ENCODE measurements around the gene CDH23.

The CDH23 gene

DNA sequence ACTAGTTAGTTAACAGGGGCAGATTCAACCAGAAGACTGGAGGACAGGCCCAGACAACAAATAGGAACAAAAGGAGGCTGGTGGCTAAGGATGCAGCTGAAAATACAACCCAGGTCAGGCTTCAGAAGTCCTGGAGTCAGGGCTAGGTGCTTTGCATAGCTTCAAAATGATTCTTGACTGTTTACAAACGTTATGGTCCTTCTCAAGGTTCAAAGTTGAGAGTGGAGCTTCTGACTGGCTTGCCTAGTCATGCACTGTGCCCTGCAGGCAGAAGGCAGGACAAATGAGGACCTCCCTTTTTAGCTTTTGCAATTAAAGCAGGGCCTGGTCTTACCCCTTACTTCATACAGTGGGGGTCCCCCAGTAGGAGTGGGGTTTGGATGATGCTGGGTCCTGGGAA lies 4.4 kb upstream of the CDH23 start:
- TF ChIP-seq SNAI2 (CRISPR knock-in tag; IDR thresholded peaks at IDR 0.05) (no peak), ZNF70 (CRISPR knock-in tag; IDR thresholded peaks at IDR 0.05) (no peak), ZFP3 (CRISPR knock-in tag; IDR thresholded peaks at IDR 0.05) (no peak), TOX (CRISPR knock-in tag; IDR thresholded peaks at IDR 0.05; ENCODE audit: borderline replicate concordance) (no peak), ZFP30 (CRISPR knock-in tag; IDR thresholded peaks at IDR 0.05) (no peak), PPARA (CRISPR knock-in tag; IDR thresholded peaks at IDR 0.05; ENCODE audit: borderline replicate concordance) (no peak), ZC3H10 (CRISPR knock-in tag; IDR thresholded peaks at IDR 0.05) (no peak), TSHZ2 (CRISPR knock-in tag; IDR thresholded peaks at IDR 0.05) (no peak), ZNF565 (CRISPR knock-in tag; conservative IDR thresholded peaks at IDR 0.05; ENCODE audit: low read depth) (no peak)
- TF ChIP-seq, protein P1, sequence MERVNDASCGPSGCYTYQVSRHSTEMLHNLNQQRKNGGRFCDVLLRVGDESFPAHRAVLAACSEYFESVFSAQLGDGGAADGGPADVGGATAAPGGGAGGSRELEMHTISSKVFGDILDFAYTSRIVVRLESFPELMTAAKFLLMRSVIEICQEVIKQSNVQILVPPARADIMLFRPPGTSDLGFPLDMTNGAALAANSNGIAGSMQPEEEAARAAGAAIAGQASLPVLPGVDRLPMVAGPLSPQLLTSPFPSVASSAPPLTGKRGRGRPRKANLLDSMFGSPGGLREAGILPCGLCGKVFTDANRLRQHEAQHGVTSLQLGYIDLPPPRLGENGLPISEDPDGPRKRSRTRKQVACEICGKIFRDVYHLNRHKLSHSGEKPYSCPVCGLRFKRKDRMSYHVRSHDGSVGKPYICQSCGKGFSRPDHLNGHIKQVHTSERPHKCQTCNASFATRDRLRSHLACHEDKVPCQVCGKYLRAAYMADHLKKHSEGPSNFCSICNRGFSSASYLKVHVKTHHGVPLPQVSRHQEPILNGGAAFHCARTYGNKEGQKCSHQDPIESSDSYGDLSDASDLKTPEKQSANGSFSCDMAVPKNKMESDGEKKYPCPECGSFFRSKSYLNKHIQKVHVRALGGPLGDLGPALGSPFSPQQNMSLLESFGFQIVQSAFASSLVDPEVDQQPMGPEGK (CRISPR knock-in tag; IDR thresholded peaks at IDR 0.05; ENCODE audit: borderline replicate concordance) = no peak
- TF ChIP-seq, protein P2, sequence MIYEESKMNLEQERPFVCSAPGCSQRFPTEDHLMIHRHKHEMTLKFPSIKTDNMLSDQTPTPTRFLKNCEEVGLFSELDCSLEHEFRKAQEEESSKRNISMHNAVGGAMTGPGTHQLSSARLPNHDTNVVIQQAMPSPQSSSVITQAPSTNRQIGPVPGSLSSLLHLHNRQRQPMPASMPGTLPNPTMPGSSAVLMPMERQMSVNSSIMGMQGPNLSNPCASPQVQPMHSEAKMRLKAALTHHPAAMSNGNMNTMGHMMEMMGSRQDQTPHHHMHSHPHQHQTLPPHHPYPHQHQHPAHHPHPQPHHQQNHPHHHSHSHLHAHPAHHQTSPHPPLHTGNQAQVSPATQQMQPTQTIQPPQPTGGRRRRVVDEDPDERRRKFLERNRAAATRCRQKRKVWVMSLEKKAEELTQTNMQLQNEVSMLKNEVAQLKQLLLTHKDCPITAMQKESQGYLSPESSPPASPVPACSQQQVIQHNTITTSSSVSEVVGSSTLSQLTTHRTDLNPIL (CRISPR knock-in tag; IDR thresholded peaks at IDR 0.05; ENCODE audit: low read depth) = no peak
- no peak for ATAC-seq

GRCh38 chr10:71392791-71393781 lies 3.6 kb upstream of the CDH23 start:
- no peak for ATAC-seq
- no peak for TF ChIP-seq CSDC2 (CRISPR knock-in tag; IDR thresholded peaks at IDR 0.05)
- no peak for TF ChIP-seq TCF4 (CRISPR knock-in tag; IDR thresholded peaks at IDR 0.05; ENCODE audit: borderline replicate concordance)
- TF ChIP-seq PPARA (CRISPR knock-in tag; IDR thresholded peaks at IDR 0.05; ENCODE audit: borderline replicate concordance) = no peak

GRCh38 chr10:71393841-71394475 lies 2.8 kb upstream of the CDH23 start:
- TF ChIP-seq, protein P2 (CRISPR knock-in tag; IDR thresholded peaks at IDR 0.05; ENCODE audit: low read depth) = no peak
- no peak for ATAC-seq

DNA sequence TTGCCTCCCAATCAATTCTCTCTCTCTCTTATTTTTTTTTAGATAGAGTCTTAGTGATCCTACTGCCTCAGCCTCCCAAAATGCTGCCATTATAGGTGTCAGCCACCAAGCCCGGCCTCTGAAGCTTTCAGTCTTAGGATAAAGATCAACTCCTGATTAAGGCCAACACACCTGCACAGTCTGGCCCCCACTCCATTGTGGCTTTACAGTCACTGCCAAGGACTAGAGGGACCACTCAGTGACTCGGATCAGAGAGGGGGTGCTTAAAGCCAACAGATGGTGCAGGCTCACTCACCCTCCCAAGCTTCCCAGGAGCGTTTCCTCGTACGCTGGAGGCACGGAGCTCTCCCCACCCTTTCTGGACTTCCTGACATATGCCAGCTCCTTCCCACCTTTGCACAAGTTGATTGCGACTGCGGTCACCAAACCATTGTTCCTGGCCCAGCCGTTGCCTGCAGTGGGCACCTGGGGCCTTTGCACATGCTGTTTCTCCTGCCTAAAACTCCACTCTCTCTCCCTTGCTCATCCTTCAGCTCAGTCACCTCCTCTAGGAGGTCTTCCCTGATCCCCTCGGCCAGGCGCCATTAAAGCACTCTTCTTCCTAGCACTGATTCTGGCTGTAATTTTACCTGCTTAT lies 1.7 kb upstream of the CDH23 start:
- TF ChIP-seq CSRNP3 (CRISPR knock-in tag; IDR thresholded peaks at IDR 0.05) (no peak), ZC3H10 (CRISPR knock-in tag; IDR thresholded peaks at IDR 0.05) (no peak), ZNF565 (CRISPR knock-in tag; conservative IDR thresholded peaks at IDR 0.05; ENCODE audit: low read depth) (no peak), ISL1 (CRISPR knock-in tag; IDR thresholded peaks at IDR 0.05) (no peak), ZNF8 (CRISPR knock-in tag; IDR thresholded peaks at IDR 0.05) (no peak), ZFP3 (CRISPR knock-in tag; IDR thresholded peaks at IDR 0.05) (no peak), OSR1 (CRISPR knock-in tag; IDR thresholded peaks at IDR 0.05) (no peak), GLIS3 (CRISPR knock-in tag; IDR thresholded peaks at IDR 0.05) (no peak), CSDC2 (CRISPR knock-in tag; IDR thresholded peaks at IDR 0.05) (no peak), ARNTL (CRISPR knock-in tag; IDR thresholded peaks at IDR 0.05; ENCODE audit: borderline replicate concordance, low read depth) (no peak), TCF4 (CRISPR knock-in tag; IDR thresholded peaks at IDR 0.05; ENCODE audit: borderline replicate concordance) (no peak), ESRRG (CRISPR knock-in tag; IDR thresholded peaks at IDR 0.05) (no peak), TOX (CRISPR knock-in tag; IDR thresholded peaks at IDR 0.05; ENCODE audit: borderline replicate concordance) (no peak)
- TF ChIP-seq, protein P2 (CRISPR knock-in tag; IDR thresholded peaks at IDR 0.05; ENCODE audit: low read depth) = no peak
- TF ChIP-seq, protein P1 (CRISPR knock-in tag; IDR thresholded peaks at IDR 0.05; ENCODE audit: borderline replicate concordance) = no peak
- no peak for ATAC-seq
